ENCODE results near the gene HEATR5A. TPM values are rescaled to one million over a fixed set of nuclear protein-coding genes. Genes with fewer than 3 reads are reported as not detected.
A peak's percentile ranks its signal among the peaks of the same experiment; 100 is the strongest.
"Not testable (repeated sequence)": the region's sequence is repeated elsewhere in the genome, so short reads cannot be mapped to it uniquely, and the experiment has no call there.

Gene HEATR5A
- total and polyA plus RNA-seq, 2 of the 13 experiments (the other 11 are each of a cell fraction or from before 2014, with no cell fraction given), result 36.4 to 105 TPM

DNA sequence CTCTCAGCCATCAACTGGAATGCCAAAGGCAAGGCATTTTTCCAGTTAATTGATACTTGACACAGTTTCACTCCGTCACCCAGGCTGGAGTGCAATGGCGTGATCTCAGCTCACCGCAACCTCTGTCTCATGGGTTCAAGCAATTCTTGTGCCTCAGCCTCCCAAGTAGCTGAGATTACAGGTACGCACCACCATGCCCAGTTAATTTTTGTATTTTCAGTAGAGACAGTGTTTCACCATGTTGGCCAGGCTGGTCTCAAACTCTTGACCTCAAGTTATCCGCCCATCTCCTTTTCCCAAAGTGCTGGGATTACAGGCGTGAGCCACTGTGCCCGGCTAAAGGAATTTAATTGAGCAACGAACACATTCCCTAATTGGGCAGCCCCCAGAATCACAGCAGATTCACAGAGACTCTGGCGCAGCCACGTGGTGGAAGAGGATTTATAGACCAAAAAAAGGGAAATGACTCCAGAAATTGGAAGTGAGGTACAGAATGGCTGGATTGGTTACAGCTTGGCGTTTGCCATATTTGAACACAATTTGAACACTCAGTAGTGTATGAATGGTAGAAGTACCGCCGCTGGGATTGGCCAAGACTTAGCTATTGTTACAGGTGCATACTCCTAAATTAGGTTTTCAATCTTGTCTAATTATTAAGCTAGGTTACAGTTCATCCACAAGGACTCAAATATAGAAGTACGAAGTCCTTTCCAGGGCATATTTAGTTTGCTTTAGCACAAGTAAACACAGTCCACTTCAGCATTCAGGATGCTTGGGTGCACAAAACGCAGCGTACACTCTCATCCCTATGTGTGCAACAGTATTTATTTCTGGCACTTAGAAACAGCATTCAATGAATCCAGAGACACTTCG, 162.6 kb downstream of the HEATR5A start (continued):
- TF ChIP-seq, protein P1, sequence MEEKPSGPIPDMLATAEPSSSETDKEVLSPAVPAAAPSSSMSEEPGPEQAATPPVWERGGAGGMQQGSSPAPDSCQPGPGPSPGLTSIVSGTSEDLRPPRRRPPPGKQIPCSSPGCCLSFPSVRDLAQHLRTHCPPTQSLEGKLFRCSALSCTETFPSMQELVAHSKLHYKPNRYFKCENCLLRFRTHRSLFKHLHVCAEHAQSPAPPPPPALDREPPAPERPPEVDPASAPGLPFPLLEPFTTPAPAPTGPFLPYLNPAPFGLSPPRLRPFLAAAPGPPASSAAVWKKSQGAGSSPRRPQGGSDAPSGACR (CRISPR knock-in tag; IDR thresholded peaks at IDR 0.05), result peak; percentile 84; the same call in 1 of the 2 replicates
- peak; percentile 76; the same call in 1 of the 2 replicates for TF ChIP-seq ZNF335 (CRISPR knock-in tag; IDR thresholded peaks at IDR 0.05)
- 0 out of 2 replicates have a peak, but pooled peaks have one; percentile 80 for TF ChIP-seq ZNF557 (CRISPR knock-in tag; IDR thresholded peaks at IDR 0.05)
- TF ChIP-seq, protein P2, sequence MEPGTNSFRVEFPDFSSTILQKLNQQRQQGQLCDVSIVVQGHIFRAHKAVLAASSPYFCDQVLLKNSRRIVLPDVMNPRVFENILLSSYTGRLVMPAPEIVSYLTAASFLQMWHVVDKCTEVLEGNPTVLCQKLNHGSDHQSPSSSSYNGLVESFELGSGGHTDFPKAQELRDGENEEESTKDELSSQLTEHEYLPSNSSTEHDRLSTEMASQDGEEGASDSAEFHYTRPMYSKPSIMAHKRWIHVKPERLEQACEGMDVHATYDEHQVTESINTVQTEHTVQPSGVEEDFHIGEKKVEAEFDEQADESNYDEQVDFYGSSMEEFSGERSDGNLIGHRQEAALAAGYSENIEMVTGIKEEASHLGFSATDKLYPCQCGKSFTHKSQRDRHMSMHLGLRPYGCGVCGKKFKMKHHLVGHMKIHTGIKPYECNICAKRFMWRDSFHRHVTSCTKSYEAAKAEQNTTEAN (CRISPR knock-in tag; conservative IDR thresholded peaks at IDR 0.05), result peak; percentile 100
- TF ChIP-seq ZNF44 (CRISPR knock-in tag; IDR thresholded peaks at IDR 0.05), result 0 out of 2 replicates have a peak, but pooled peaks have one; percentile 10
- peak; percentile 93 for TF ChIP-seq MED13 (CRISPR knock-in tag; IDR thresholded peaks at IDR 0.05)
- TF ChIP-seq, protein P3, sequence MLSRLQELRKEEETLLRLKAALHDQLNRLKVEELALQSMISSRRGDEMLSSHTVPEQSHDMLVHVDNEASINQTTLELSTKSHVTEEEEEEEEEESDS (CRISPR knock-in tag; IDR thresholded peaks at IDR 0.05; ENCODE audit: borderline replicate concordance), result peak; percentile 44
- 0 out of 2 replicates have a peak, but pooled peaks have one; percentile 61 for TF ChIP-seq ZNF468 (CRISPR knock-in tag; IDR thresholded peaks at IDR 0.05)
- peak; percentile 3 for TF ChIP-seq PRPF4 (IDR thresholded peaks at IDR 0.05; ENCODE audit: low read depth, low read length, poor library complexity, severe bottlenecking)
- TF ChIP-seq ONECUT2 (CRISPR knock-in tag; IDR thresholded peaks at IDR 0.05), result peak; percentile 45; the same call in 1 of the 2 replicates
- TF ChIP-seq ZNF136 (CRISPR knock-in tag; IDR thresholded peaks at IDR 0.05; ENCODE audit: low read depth), result 0 out of 2 replicates have a peak, but pooled peaks have one; percentile 49
- peak; percentile 76 to 77 for TF ChIP-seq NR2F1 (CRISPR knock-in tag; IDR thresholded peaks at IDR 0.05)
- TF ChIP-seq BHLHE40 (IDR thresholded peaks at IDR 0.05; ENCODE audit: low read length), result peak; percentile 27
- not testable (repeated sequence) for TF ChIP-seq MAZ (IDR thresholded peaks at IDR 0.05; ENCODE audit: borderline replicate concordance, low read depth, low read length)
- TF ChIP-seq MAZ (CRISPR knock-in tag; IDR thresholded peaks at IDR 0.05; ENCODE audit: low read depth), result peak; percentile 67
- 0 out of 2 replicates have a peak, but pooled peaks have one; percentile 56 for TF ChIP-seq ZNF704 (CRISPR knock-in tag; IDR thresholded peaks at IDR 0.05; ENCODE audit: borderline replicate concordance)
- 0 out of 2 replicates have a peak, but pooled peaks have one; percentile 91 for TF ChIP-seq CBX5 (CRISPR knock-in tag; IDR thresholded peaks at IDR 0.05; ENCODE audit: borderline replicate concordance)
- peak; percentile 38; the same call in 1 of the 2 replicates for TF ChIP-seq ELF1 (CRISPR knock-in tag; IDR thresholded peaks at IDR 0.05)
- peak; percentile 89; the same call in 1 of the 2 replicates for TF ChIP-seq ZSCAN31 (CRISPR knock-in tag; IDR thresholded peaks at IDR 0.05; ENCODE audit: low read depth)
- TF ChIP-seq, protein P4, sequence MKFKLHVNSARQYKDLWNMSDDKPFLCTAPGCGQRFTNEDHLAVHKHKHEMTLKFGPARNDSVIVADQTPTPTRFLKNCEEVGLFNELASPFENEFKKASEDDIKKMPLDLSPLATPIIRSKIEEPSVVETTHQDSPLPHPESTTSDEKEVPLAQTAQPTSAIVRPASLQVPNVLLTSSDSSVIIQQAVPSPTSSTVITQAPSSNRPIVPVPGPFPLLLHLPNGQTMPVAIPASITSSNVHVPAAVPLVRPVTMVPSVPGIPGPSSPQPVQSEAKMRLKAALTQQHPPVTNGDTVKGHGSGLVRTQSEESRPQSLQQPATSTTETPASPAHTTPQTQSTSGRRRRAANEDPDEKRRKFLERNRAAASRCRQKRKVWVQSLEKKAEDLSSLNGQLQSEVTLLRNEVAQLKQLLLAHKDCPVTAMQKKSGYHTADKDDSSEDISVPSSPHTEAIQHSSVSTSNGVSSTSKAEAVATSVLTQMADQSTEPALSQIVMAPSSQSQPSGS (CRISPR knock-in tag; IDR thresholded peaks at IDR 0.05), result peak; percentile 97
- peak; percentile 96; the same call in 1 of the 2 replicates for TF ChIP-seq ZNF772 (CRISPR knock-in tag; IDR thresholded peaks at IDR 0.05)
- TF ChIP-seq KMT2A (CRISPR knock-in tag; IDR thresholded peaks at IDR 0.05), result peak; percentile 69
